ENCODE results near the gene HDGF. TPM values are rescaled to one million over a fixed set of nuclear protein-coding genes. Genes with fewer than 3 reads are reported as not detected.

Gene HDGF
- total RNA-seq, 1 experiment from 2014 or later, result 325 TPM

GRCh38 chr1:156796340-156797097, 45.0 kb upstream of the HDGF start:
- no peaks in the 10 kb centered on the region for H3K27me3 ChIP-seq (ENCODE audit: control insufficient read depth, insufficient read depth, low read length)
- H3K9me3 ChIP-seq (ENCODE audit: control insufficient read depth, insufficient read depth, low read depth, low read length), result no peaks in the 10 kb centered on the region
- no peak overlapping the region for H3K27ac ChIP-seq (ENCODE audit: low read length)
- in situ Hi-C loops (cut with HindIII; ENCODE audit: low pct_unique_long_range_greater_than_20kb, low sequenced_read_pairs) (no loop called here), intact Hi-C loops (cut with micrococcal nuclease; ENCODE audit: unreplicated experiment) (loop anchor here (1.0 kb wide), 1 partner anchor 94 kb away; no protein-coding TSS in a partner anchor)
- ATAC-seq, result peak; percentile 7; the same call in 1 of the 2 replicates
- H3K4me3 ChIP-seq (ENCODE audit: low read depth in 2 of 2, low read length in 2 of 2), result no peak overlapping the region
- TF ChIP-seq CTCF (IDR thresholded peaks at IDR 0.05) (no peak), REST (IDR thresholded peaks at IDR 0.05; ENCODE audit: insufficient read depth in 1 of 2, low read depth in 2 of 2, low read length in 1 of 2) (no peak), TCF7L2 (IDR thresholded peaks at IDR 0.05; ENCODE audit: low read depth, low read length) (no peak), SIN3A (IDR thresholded peaks at IDR 0.05; ENCODE audit: borderline replicate concordance, insufficient read depth, low read depth, low read length) (no peak), POLR2AphosphoS5 (IDR thresholded peaks at IDR 0.05; ENCODE audit: low read depth, low read length) (no peak)
- DNase-seq (ENCODE audit: low read depth, low spot score), result no peak
- peaks cover 31% of the 10 kb centered on the region; the same call in 1 of the 2 replicates for H3K36me3 ChIP-seq (ENCODE audit: control insufficient read depth, insufficient read depth, low read length)
- POLR2A ChIA-PET, result no interaction called here
- no TSS peak for BruUV-seq (replicated peaks)
- H3K4me1 ChIP-seq (ENCODE audit: control insufficient read depth, insufficient read depth, low read length), result no peaks in the 10 kb centered on the region
- CTCF ChIA-PET, result interaction anchor here (0.8 to 1.6 kb wide), 3 partner anchors 64 to 93 kb away, joined by 3 to 7 read pairs (median 3); partner anchors contain the start of gene NTRK1

- H3K4me1 ChIP-seq (ENCODE audit: control insufficient read depth, insufficient read depth, low read length), result no peaks in the 10 kb centered on the region
- H3K9me3 ChIP-seq (ENCODE audit: control insufficient read depth, insufficient read depth, low read depth, low read length), result no peaks in the 10 kb centered on the region
- H3K4me3 ChIP-seq (ENCODE audit: low read depth in 2 of 2, low read length in 2 of 2), result no peak overlapping the region
- POLR2A ChIA-PET, result no interaction called here
- no TSS peak for BruUV-seq (replicated peaks)
- CTCF ChIA-PET, result interaction anchor here (0.8 to 1.6 kb wide), 2 partner anchors 64 to 69 kb away, joined by 3 to 7 read pairs; partner anchors contain the start of gene NTRK1
- H3K27me3 ChIP-seq (ENCODE audit: control insufficient read depth, insufficient read depth, low read length), result no peaks in the 10 kb centered on the region
- no peak overlapping the region for H3K27ac ChIP-seq (ENCODE audit: low read length)
- ATAC-seq (no peak), DNase-seq (ENCODE audit: low read depth, low spot score) (no peak)
- H3K36me3 ChIP-seq (ENCODE audit: control insufficient read depth, insufficient read depth, low read length), result peaks cover 31% of the 10 kb centered on the region; the same call in 1 of the 2 replicates
- in situ Hi-C loops (cut with HindIII; ENCODE audit: low pct_unique_long_range_greater_than_20kb, low sequenced_read_pairs) (no loop called here), intact Hi-C loops (cut with micrococcal nuclease; ENCODE audit: unreplicated experiment) (no loop called here)
- TF ChIP-seq POLR2AphosphoS5 (IDR thresholded peaks at IDR 0.05; ENCODE audit: low read depth, low read length), result no peak
- TF ChIP-seq CTCF (IDR thresholded peaks at IDR 0.05), result no peak
- no peak for TF ChIP-seq REST (IDR thresholded peaks at IDR 0.05; ENCODE audit: insufficient read depth in 1 of 2, low read depth in 2 of 2, low read length in 1 of 2)
- no peak for TF ChIP-seq TCF7L2 (IDR thresholded peaks at IDR 0.05; ENCODE audit: low read depth, low read length)
- no peak for TF ChIP-seq SIN3A (IDR thresholded peaks at IDR 0.05; ENCODE audit: borderline replicate concordance, insufficient read depth, low read depth, low read length)
Measured at GRCh38 chr1:156795787-156796186, 44.3 kb upstream of the HDGF start.
